ENCODE measurements around the gene SOX1.

Gene SOX1

GRCh38 chr13:112074139-112074865, 7.4 kb downstream of the SOX1 start:
- no peaks in the 10 kb centered on the region for H3K36me3 ChIP-seq (ENCODE audit: insufficient read depth, low read length)
- no peaks in the 10 kb centered on the region for H3K79me2 ChIP-seq (ENCODE audit: insufficient read depth, low read length)
- H3K9me3 ChIP-seq (ENCODE audit: insufficient read depth, low read length, severe bottlenecking), result no peaks in the 10 kb centered on the region
- ATAC-seq (ENCODE audit: insufficient read depth, low read depth), result no peak
- no peak overlapping the region for H3K9ac ChIP-seq (ENCODE audit: low read depth, low read length)
- peaks cover 15% of the 10 kb centered on the region for H3K27me3 ChIP-seq (ENCODE audit: insufficient read depth, low read length, poor library complexity)
- no peak overlapping the region for H3K4me2 ChIP-seq (ENCODE audit: insufficient read depth, low read length)
- no peaks in the 10 kb centered on the region for H4K20me1 ChIP-seq (ENCODE audit: insufficient read depth, low read length)
- H3K27ac ChIP-seq (ENCODE audit: low read length), result no peak overlapping the region
- TF ChIP-seq, protein P1, sequence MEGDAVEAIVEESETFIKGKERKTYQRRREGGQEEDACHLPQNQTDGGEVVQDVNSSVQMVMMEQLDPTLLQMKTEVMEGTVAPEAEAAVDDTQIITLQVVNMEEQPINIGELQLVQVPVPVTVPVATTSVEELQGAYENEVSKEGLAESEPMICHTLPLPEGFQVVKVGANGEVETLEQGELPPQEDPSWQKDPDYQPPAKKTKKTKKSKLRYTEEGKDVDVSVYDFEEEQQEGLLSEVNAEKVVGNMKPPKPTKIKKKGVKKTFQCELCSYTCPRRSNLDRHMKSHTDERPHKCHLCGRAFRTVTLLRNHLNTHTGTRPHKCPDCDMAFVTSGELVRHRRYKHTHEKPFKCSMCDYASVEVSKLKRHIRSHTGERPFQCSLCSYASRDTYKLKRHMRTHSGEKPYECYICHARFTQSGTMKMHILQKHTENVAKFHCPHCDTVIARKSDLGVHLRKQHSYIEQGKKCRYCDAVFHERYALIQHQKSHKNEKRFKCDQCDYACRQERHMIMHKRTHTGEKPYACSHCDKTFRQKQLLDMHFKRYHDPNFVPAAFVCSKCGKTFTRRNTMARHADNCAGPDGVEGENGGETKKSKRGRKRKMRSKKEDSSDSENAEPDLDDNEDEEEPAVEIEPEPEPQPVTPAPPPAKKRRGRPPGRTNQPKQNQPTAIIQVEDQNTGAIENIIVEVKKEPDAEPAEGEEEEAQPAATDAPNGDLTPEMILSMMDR (IDR thresholded peaks at IDR 0.05; ENCODE audit: borderline replicate concordance, extremely low read depth, low read length, poor library complexity, severe bottlenecking), result no peak
- TF ChIP-seq EZH2 (IDR thresholded peaks at IDR 0.05; ENCODE audit: borderline replicate concordance, low read depth, low read length, severe bottlenecking), result no peak
- H3K4me3 ChIP-seq (ENCODE audit: low read depth in 1 of 2, low read length in 2 of 2), result no peak overlapping the region
- no peaks in the 10 kb centered on the region for H3K4me1 ChIP-seq (ENCODE audit: insufficient read depth, low read length)
- no peak for DNase-seq
- H2AFZ ChIP-seq (ENCODE audit: low read depth, low read length), result no peak overlapping the region

DNA sequence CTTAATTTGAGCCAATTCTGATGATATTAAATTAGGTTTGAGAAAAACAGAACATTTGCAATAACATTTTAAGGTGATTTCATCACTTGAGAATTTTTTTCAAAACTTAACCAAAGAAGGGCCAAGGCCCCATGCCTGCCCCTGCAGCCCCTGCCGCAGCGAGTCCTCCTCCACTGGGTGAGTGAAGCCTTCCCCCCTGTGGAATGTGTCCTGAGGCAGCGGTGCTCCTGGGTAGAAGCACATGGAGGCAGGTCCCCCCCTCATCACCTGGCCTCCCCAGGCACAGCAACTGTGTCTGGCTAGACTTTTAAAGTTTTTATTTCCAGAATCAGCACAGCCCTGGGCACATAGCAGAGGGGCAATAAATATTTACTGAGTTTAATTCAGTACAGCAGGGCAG, 10.8 kb downstream of the SOX1 start:
- no peaks in the 10 kb centered on the region for H3K9me3 ChIP-seq (ENCODE audit: insufficient read depth, low read length, severe bottlenecking)
- H3K27me3 ChIP-seq (ENCODE audit: insufficient read depth, low read length, poor library complexity), result peaks cover 15% of the 10 kb centered on the region
- H3K27ac ChIP-seq (ENCODE audit: low read length), result no peak overlapping the region
- H3K36me3 ChIP-seq (ENCODE audit: insufficient read depth, low read length), result no peaks in the 10 kb centered on the region
- H3K4me3 ChIP-seq (ENCODE audit: low read depth in 1 of 2, low read length in 2 of 2), result no peak overlapping the region
- no peak for DNase-seq
- no peak for TF ChIP-seq EZH2 (IDR thresholded peaks at IDR 0.05; ENCODE audit: borderline replicate concordance, low read depth, low read length, severe bottlenecking)
- TF ChIP-seq, protein P1 (IDR thresholded peaks at IDR 0.05; ENCODE audit: borderline replicate concordance, extremely low read depth, low read length, poor library complexity, severe bottlenecking), result no peak
- H2AFZ ChIP-seq (ENCODE audit: low read depth, low read length), result no peak overlapping the region
- no peak overlapping the region for H3K4me2 ChIP-seq (ENCODE audit: insufficient read depth, low read length)
- no peak overlapping the region for H3K9ac ChIP-seq (ENCODE audit: low read depth, low read length)
- no peak for ATAC-seq (ENCODE audit: insufficient read depth, low read depth)
- H4K20me1 ChIP-seq (ENCODE audit: insufficient read depth, low read length), result no peaks in the 10 kb centered on the region
- no peaks in the 10 kb centered on the region for H3K4me1 ChIP-seq (ENCODE audit: insufficient read depth, low read length)
- H3K79me2 ChIP-seq (ENCODE audit: insufficient read depth, low read length), result no peaks in the 10 kb centered on the region

DNA sequence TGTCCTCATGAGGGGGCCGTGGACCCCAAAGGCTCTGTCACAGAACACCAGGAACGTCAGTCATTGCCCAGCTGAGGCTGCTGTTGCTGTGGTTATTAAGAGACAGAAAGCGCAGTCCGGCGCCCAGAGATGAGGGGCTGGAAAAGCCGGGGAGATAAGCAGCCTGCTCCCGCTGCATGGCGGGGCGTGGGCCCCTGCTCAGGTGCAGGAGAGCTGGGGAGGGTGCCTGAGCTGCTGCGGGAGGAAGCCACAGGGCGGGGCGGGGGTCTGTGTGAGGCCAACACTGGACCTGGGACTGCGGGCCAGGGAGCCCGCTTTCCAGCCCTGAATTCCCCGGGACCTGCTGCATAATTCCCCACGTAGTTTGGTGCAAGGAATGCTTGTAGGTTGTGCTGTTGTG, 11.3 kb downstream of the SOX1 start:
- H3K9ac ChIP-seq (ENCODE audit: low read depth, low read length), result no peak overlapping the region
- no peaks in the 10 kb centered on the region for H3K9me3 ChIP-seq (ENCODE audit: insufficient read depth, low read length, severe bottlenecking)
- H3K79me2 ChIP-seq (ENCODE audit: insufficient read depth, low read length), result no peaks in the 10 kb centered on the region
- no peak overlapping the region for H3K4me2 ChIP-seq (ENCODE audit: insufficient read depth, low read length)
- no peak overlapping the region for H3K4me3 ChIP-seq (ENCODE audit: low read depth in 1 of 2, low read length in 2 of 2)
- ATAC-seq (ENCODE audit: insufficient read depth, low read depth) (no peak), DNase-seq (no peak)
- no peak overlapping the region for H3K27ac ChIP-seq (ENCODE audit: low read length)
- peaks cover 15% of the 10 kb centered on the region for H3K27me3 ChIP-seq (ENCODE audit: insufficient read depth, low read length, poor library complexity)
- no peak overlapping the region for H2AFZ ChIP-seq (ENCODE audit: low read depth, low read length)
- H3K4me1 ChIP-seq (ENCODE audit: insufficient read depth, low read length), result no peaks in the 10 kb centered on the region
- no peak for TF ChIP-seq EZH2 (IDR thresholded peaks at IDR 0.05; ENCODE audit: borderline replicate concordance, low read depth, low read length, severe bottlenecking)
- TF ChIP-seq, protein P1 (IDR thresholded peaks at IDR 0.05; ENCODE audit: borderline replicate concordance, extremely low read depth, low read length, poor library complexity, severe bottlenecking), result no peak
- H3K36me3 ChIP-seq (ENCODE audit: insufficient read depth, low read length), result no peaks in the 10 kb centered on the region
- H4K20me1 ChIP-seq (ENCODE audit: insufficient read depth, low read length), result no peaks in the 10 kb centered on the region
